ENCODE data around the gene RIN3. TPM values are rescaled to one million over a fixed set of nuclear protein-coding genes. Genes with fewer than 3 reads are reported as not detected.

Gene RIN3
- total and polyA plus RNA-seq, 2 of the 4 experiments (the other 2 are of a cell fraction): 2.5 to 11.1 TPM

- no peak overlapping the region for H3K9ac ChIP-seq (ENCODE audit: low read depth, low read length)
- H2BK20ac ChIP-seq (ENCODE audit: low read depth, low read length): peak overlapping the region; percentile 86
- CTCF ChIA-PET: no interaction called here
- POLR2A ChIA-PET (ENCODE audit: unreplicated experiment): no interaction called here
- H2AFZ ChIP-seq (replicated peaks; ENCODE audit: low read length, poor library complexity): peak overlapping the region; percentile 1
- H4K20me1 ChIP-seq (ENCODE audit: insufficient read depth, low read length): 0 out of 2 replicates have a peak, but pooled peaks cover 4% of the 10 kb centered on the region
- peaks cover 17% of the 10 kb centered on the region; the same call in 1 of the 2 replicates for H3K36me3 ChIP-seq (ENCODE audit: control insufficient read depth, insufficient read depth, low read length)
- peak; percentile 53; the same call in 1 of the 2 replicates for TF ChIP-seq FOS (IDR thresholded peaks at IDR 0.05; ENCODE audit: low read depth, low read length)
- TF ChIP-seq, protein P1, sequence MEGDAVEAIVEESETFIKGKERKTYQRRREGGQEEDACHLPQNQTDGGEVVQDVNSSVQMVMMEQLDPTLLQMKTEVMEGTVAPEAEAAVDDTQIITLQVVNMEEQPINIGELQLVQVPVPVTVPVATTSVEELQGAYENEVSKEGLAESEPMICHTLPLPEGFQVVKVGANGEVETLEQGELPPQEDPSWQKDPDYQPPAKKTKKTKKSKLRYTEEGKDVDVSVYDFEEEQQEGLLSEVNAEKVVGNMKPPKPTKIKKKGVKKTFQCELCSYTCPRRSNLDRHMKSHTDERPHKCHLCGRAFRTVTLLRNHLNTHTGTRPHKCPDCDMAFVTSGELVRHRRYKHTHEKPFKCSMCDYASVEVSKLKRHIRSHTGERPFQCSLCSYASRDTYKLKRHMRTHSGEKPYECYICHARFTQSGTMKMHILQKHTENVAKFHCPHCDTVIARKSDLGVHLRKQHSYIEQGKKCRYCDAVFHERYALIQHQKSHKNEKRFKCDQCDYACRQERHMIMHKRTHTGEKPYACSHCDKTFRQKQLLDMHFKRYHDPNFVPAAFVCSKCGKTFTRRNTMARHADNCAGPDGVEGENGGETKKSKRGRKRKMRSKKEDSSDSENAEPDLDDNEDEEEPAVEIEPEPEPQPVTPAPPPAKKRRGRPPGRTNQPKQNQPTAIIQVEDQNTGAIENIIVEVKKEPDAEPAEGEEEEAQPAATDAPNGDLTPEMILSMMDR (conservative IDR thresholded peaks at IDR 0.05; ENCODE audit: low read depth, low read length): no peak
- TF ChIP-seq CEBPB (IDR thresholded peaks at IDR 0.05; ENCODE audit: low read depth, low read length): peak; percentile 47; the same call in 1 of the 2 replicates
- peak overlapping the region; percentile 53 for H2AK9ac ChIP-seq (replicated peaks; ENCODE audit: low read depth, low read length, poor library complexity)
- dilution Hi-C loops (cut with HindIII; ENCODE audit: low sequenced_read_pairs, unreplicated experiment): no loop called here
- H3K4me1 ChIP-seq (ENCODE audit: control insufficient read depth, insufficient read depth, low read length): peaks cover 38% of the 10 kb centered on the region
- in situ Hi-C loops (cut with MboI; ENCODE audit: low sequenced_read_pairs): no loop called here
- peak; percentile 85 for DNase-seq
- H3K4me2 ChIP-seq (ENCODE audit: low read depth, low read length): no peak overlapping the region
- peak overlapping the region; percentile 76 for H4K91ac ChIP-seq (ENCODE audit: insufficient read depth, low read depth, low read length)
- BruUV-seq (replicated peaks): no TSS peak
- WGBS, 2 experiments (ENCODE audit: extremely low coverage in 2 of 2, insufficient read length in 1 of 2): no CpG with 5 or more reads among the region's 9 CpGs
- peak overlapping the region; percentile 78 for H3K18ac ChIP-seq (ENCODE audit: low read depth, low read length)
- peak overlapping the region; percentile 36 for H3K56ac ChIP-seq (ENCODE audit: extremely low read depth, insufficient read depth, low read length)
- H3K27me3 ChIP-seq (ENCODE audit: control insufficient read depth, insufficient read depth, low read length): no peaks in the 10 kb centered on the region
- peak overlapping the region; percentile 90 for H2BK120ac ChIP-seq (ENCODE audit: low read depth, low read length)
- H2AK5ac ChIP-seq (ENCODE audit: low read depth, low read length): peak overlapping the region; percentile 96
- peak overlapping the region; percentile 53 for H3K14ac ChIP-seq (replicated peaks; ENCODE audit: low read depth, low read length)
- H3K27ac ChIP-seq (ENCODE audit: insufficient read depth, low read length): peak overlapping the region; percentile 76
- H2BK5ac ChIP-seq (ENCODE audit: low read depth, low read length, poor library complexity, severe bottlenecking): peak overlapping the region; percentile 85
- peak; percentile 35 for ATAC-seq (ENCODE audit: low read depth)
- peak overlapping the region; percentile 72 for H4K5ac ChIP-seq (ENCODE audit: low read depth, low read length)
- peaks cover 26% of the 10 kb centered on the region for H3K9me1 ChIP-seq (ENCODE audit: insufficient read depth, low read length)
- H3K4me3 ChIP-seq (ENCODE audit: insufficient read depth, low read depth, low read length): no peak overlapping the region
- H3K23ac ChIP-seq (ENCODE audit: low read depth, low read length): peak overlapping the region; percentile 59; the same call in 1 of the 2 replicates
- H4K8ac ChIP-seq (ENCODE audit: low read depth in 2 of 2, low read length in 2 of 2): peak overlapping the region; percentile 53 to 79
- peak overlapping the region; percentile 37; the same call in 2 of the 3 replicates for H2BK15ac ChIP-seq (ENCODE audit: low read depth, low read length)
- peaks cover 10 to 24% of the 10 kb centered on the region in 2 experiments for H3K79me1 ChIP-seq (ENCODE audit: low read depth in 1 of 2, low read length in 2 of 2)
- peaks cover 5% of the 10 kb centered on the region for H3K9me3 ChIP-seq (ENCODE audit: control insufficient read depth, insufficient read depth, low read length)
- H3K4ac ChIP-seq (ENCODE audit: low read depth, low read length): peak overlapping the region; percentile 93
- intact Hi-C loops (cut with micrococcal nuclease): loop anchor here (10.0 kb wide), 1 partner anchor 130 kb away; the partner anchor contains the start of gene RIN3
These were observed 130.8 kb downstream of the RIN3 start for GRCh38 chr14:92644171-92644969.
